ENCODE measurements around the gene AP3B1. TPM values are rescaled to one million over a fixed set of nuclear protein-coding genes. Genes with fewer than 3 reads are reported as not detected.

Gene AP3B1, protein sequence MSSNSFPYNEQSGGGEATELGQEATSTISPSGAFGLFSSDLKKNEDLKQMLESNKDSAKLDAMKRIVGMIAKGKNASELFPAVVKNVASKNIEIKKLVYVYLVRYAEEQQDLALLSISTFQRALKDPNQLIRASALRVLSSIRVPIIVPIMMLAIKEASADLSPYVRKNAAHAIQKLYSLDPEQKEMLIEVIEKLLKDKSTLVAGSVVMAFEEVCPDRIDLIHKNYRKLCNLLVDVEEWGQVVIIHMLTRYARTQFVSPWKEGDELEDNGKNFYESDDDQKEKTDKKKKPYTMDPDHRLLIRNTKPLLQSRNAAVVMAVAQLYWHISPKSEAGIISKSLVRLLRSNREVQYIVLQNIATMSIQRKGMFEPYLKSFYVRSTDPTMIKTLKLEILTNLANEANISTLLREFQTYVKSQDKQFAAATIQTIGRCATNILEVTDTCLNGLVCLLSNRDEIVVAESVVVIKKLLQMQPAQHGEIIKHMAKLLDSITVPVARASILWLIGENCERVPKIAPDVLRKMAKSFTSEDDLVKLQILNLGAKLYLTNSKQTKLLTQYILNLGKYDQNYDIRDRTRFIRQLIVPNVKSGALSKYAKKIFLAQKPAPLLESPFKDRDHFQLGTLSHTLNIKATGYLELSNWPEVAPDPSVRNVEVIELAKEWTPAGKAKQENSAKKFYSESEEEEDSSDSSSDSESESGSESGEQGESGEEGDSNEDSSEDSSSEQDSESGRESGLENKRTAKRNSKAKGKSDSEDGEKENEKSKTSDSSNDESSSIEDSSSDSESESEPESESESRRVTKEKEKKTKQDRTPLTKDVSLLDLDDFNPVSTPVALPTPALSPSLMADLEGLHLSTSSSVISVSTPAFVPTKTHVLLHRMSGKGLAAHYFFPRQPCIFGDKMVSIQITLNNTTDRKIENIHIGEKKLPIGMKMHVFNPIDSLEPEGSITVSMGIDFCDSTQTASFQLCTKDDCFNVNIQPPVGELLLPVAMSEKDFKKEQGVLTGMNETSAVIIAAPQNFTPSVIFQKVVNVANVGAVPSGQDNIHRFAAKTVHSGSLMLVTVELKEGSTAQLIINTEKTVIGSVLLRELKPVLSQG
- total RNA-seq = 10 to 100 TPM; 74.0 to 77.3 TPM
- 32.0 TPM for polyA plus RNA-seq (ENCODE audit: insufficient read depth, low read depth, low replicate concordance)
- long read RNA-seq, donor 1, full-length matches to known transcripts = 3 of 3 reads
- long read RNA-seq, donor 1, partial matches to known transcripts = 0 of 3 reads
- long read RNA-seq, donor 1, other reads (novel, unspliced or antisense) = 0 of 3 reads
- long read RNA-seq, donor 2, partial matches to known transcripts = 15 of 17 reads
- long read RNA-seq, donor 2, other reads (novel, unspliced or antisense) = 0 of 17 reads

- intact Hi-C loops (cut with DNase I; ENCODE audit: low total_unique reads) = loop anchor here (5.0 kb wide), 1 partner anchor 68 kb away; the partner anchor contains the start of gene SCAMP1
- no peaks in the 10 kb centered on the region for H3K9me3 ChIP-seq
- H3K27ac ChIP-seq = peak within 1 kb of the TSS; percentile 93 to 95
- H3K4me3 ChIP-seq = peak within 1 kb of the TSS; percentile 90 to 95
- no peaks in the 10 kb centered on the region for H3K27me3 ChIP-seq
- TF ChIP-seq, protein P1, sequence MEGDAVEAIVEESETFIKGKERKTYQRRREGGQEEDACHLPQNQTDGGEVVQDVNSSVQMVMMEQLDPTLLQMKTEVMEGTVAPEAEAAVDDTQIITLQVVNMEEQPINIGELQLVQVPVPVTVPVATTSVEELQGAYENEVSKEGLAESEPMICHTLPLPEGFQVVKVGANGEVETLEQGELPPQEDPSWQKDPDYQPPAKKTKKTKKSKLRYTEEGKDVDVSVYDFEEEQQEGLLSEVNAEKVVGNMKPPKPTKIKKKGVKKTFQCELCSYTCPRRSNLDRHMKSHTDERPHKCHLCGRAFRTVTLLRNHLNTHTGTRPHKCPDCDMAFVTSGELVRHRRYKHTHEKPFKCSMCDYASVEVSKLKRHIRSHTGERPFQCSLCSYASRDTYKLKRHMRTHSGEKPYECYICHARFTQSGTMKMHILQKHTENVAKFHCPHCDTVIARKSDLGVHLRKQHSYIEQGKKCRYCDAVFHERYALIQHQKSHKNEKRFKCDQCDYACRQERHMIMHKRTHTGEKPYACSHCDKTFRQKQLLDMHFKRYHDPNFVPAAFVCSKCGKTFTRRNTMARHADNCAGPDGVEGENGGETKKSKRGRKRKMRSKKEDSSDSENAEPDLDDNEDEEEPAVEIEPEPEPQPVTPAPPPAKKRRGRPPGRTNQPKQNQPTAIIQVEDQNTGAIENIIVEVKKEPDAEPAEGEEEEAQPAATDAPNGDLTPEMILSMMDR (IDR thresholded peaks at IDR 0.05) = no peak
- peak; percentile 32 for TF ChIP-seq POLR2A (IDR thresholded peaks at IDR 0.05)
- peaks cover 20% of the 10 kb centered on the region for H3K4me1 ChIP-seq
- H3K36me3 ChIP-seq (ENCODE audit: low read depth, missing control alignments) = no peaks in the 10 kb centered on the region
- 0% methylated on average over 28 to 53 of the region's 53 CpGs for WGBS, 2 donors
- DNase-seq = peak; percentile 99
Observed at GRCh38 chr5:78294248-78295034, at the start of gene AP3B1. Gene AP3B1, minus strand, starts transcription at chr5:78294698. Its CDS starts 119 bp downstream, at chr5:78294579.

DNA sequence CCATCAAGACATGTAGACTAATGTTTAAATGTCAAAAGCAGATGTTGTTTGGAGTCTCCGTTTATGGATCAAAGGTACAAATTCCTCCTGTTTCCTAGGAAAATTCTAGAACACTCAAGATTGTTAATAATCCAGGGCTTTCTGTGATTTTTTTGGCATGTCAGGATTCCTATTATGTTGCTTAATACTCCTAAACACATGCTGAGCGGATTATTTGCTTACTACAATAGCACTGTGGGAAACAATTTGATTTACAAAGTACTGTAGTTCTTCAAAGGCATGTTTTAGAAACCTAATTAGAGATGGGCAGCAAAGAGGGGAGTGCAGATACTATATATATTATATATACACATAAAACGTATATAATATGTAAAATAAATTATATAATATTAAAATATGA, 46.9 kb upstream of the AP3B1 start:
- DNase-seq = no peak
- 75 to 83% methylated on average over 3 of the region's 3 CpGs for WGBS, 2 donors
- Histone ChIP-seq H3K9me3 (no peaks in the 10 kb centered on the region), H3K4me3 (no peak overlapping the region), H3K4me1 (no peaks in the 10 kb centered on the region), H3K27ac (no peak overlapping the region), H3K36me3 (ENCODE audit: low read depth, missing control alignments) (no peaks in the 10 kb centered on the region), H3K27me3 (no peaks in the 10 kb centered on the region)
- intact Hi-C loops (cut with DNase I; ENCODE audit: low total_unique reads) = no loop called here
- no peak for TF ChIP-seq POLR2A (IDR thresholded peaks at IDR 0.05)
- TF ChIP-seq, protein P1 (IDR thresholded peaks at IDR 0.05) = no peak

- 89% methylated on average over 5 of the region's 5 CpGs for WGBS, 2 donors
- no peaks in the 10 kb centered on the region for H3K36me3 ChIP-seq (ENCODE audit: low read depth, missing control alignments)
- H3K27me3 ChIP-seq = no peaks in the 10 kb centered on the region
- intact Hi-C loops (cut with DNase I; ENCODE audit: low total_unique reads) = no loop called here
- H3K27ac ChIP-seq = no peak overlapping the region
- no peak for DNase-seq
- TF ChIP-seq POLR2A (IDR thresholded peaks at IDR 0.05) = no peak
- TF ChIP-seq, protein P1 (IDR thresholded peaks at IDR 0.05) = no peak
- no peaks in the 10 kb centered on the region for H3K4me1 ChIP-seq
- H3K4me3 ChIP-seq = no peak overlapping the region
- H3K9me3 ChIP-seq = no peaks in the 10 kb centered on the region
Observed at GRCh38 chr5:78339617-78340436, 45.3 kb upstream of the AP3B1 start.

All from testis (tissue), 5 donors.